ENCODE measurements around the gene NCKAP5.

The NCKAP5 gene

DNA sequence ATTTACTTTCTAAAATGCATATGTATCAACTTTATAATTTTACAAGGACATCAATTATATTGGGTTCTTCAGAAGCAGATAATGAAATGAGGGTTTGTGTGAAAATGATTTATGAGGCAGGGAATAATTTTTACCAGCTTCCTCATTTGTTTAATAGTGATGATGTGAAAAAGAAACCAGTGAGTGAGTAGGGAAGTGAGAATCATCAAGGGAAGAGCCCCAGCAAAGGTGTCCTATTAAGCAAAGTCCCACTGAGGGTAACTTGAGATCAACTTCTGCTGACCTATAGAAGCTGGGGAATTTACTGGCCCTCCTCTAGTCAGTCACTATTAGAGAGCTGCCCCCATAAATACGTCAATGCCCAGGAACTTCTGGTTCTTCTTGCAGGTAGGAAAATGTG is 631.5 kb downstream of the NCKAP5 start:
- no peaks in the 10 kb centered on the region for H3K4me1 ChIP-seq (ENCODE audit: insufficient read depth, low read length)
- TF ChIP-seq EZH2 (IDR thresholded peaks at IDR 0.05; ENCODE audit: borderline replicate concordance, low read depth, low read length, severe bottlenecking) (no peak), CTCF (IDR thresholded peaks at IDR 0.05; ENCODE audit: borderline replicate concordance, extremely low read depth, low read length, poor library complexity, severe bottlenecking) (no peak)
- H3K79me2 ChIP-seq (ENCODE audit: insufficient read depth, low read length): no peaks in the 10 kb centered on the region
- no peaks in the 10 kb centered on the region for H3K36me3 ChIP-seq (ENCODE audit: insufficient read depth, low read length)
- no peak overlapping the region for H3K9ac ChIP-seq (ENCODE audit: low read depth, low read length)
- DNase-seq: no peak
- no peak for ATAC-seq (ENCODE audit: insufficient read depth, low read depth)
- no peaks in the 10 kb centered on the region for H4K20me1 ChIP-seq (ENCODE audit: insufficient read depth, low read length)
- no peaks in the 10 kb centered on the region for H3K9me3 ChIP-seq (ENCODE audit: insufficient read depth, low read length, severe bottlenecking)
- H3K4me3 ChIP-seq (ENCODE audit: low read depth in 1 of 2, low read length in 2 of 2): no peak overlapping the region
- H2AFZ ChIP-seq (ENCODE audit: low read depth, low read length): no peak overlapping the region
- no peaks in the 10 kb centered on the region for H3K27me3 ChIP-seq (ENCODE audit: insufficient read depth, low read length, poor library complexity)
- no peak overlapping the region for H3K4me2 ChIP-seq (ENCODE audit: insufficient read depth, low read length)
- no peak overlapping the region for H3K27ac ChIP-seq (ENCODE audit: low read length)

- no peak overlapping the region for H3K9ac ChIP-seq (ENCODE audit: low read depth, low read length)
- no peaks in the 10 kb centered on the region for H3K4me1 ChIP-seq (ENCODE audit: insufficient read depth, low read length)
- H2AFZ ChIP-seq (ENCODE audit: low read depth, low read length): no peak overlapping the region
- no peak overlapping the region for H3K27ac ChIP-seq (ENCODE audit: low read length)
- DNase-seq (no peak), ATAC-seq (ENCODE audit: insufficient read depth, low read depth) (no peak)
- H3K4me2 ChIP-seq (ENCODE audit: insufficient read depth, low read length): no peak overlapping the region
- no peaks in the 10 kb centered on the region for H3K36me3 ChIP-seq (ENCODE audit: insufficient read depth, low read length)
- TF ChIP-seq EZH2 (IDR thresholded peaks at IDR 0.05; ENCODE audit: borderline replicate concordance, low read depth, low read length, severe bottlenecking): no peak
- no peak for TF ChIP-seq CTCF (IDR thresholded peaks at IDR 0.05; ENCODE audit: borderline replicate concordance, extremely low read depth, low read length, poor library complexity, severe bottlenecking)
- H3K4me3 ChIP-seq (ENCODE audit: low read depth in 1 of 2, low read length in 2 of 2): no peak overlapping the region
- no peaks in the 10 kb centered on the region for H3K9me3 ChIP-seq (ENCODE audit: insufficient read depth, low read length, severe bottlenecking)
- H4K20me1 ChIP-seq (ENCODE audit: insufficient read depth, low read length): no peaks in the 10 kb centered on the region
- no peaks in the 10 kb centered on the region for H3K27me3 ChIP-seq (ENCODE audit: insufficient read depth, low read length, poor library complexity)
- H3K79me2 ChIP-seq (ENCODE audit: insufficient read depth, low read length): no peaks in the 10 kb centered on the region
Measured at GRCh38 chr2:132936261-132936660, 632.0 kb downstream of the NCKAP5 start.

DNA sequence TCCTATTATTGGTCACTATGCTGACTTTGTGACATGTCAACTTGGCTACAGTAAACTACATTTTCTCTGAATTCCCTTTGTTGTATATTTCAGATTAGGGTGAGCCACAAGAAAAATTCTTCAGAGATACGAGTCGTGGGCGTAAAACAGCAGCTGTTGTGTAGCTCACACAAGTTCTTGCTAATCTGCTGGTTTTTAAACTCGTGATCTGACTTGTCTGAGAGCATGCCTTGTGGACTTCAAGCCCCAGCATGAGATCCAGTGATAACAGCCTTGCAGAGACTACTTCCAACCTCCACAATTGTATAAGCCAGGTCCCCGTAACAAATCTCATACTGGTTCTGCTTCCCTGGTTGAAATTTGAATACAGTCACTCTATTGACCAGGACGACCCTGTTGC is 638.5 kb downstream of the NCKAP5 start:
- Histone ChIP-seq H2AFZ (ENCODE audit: low read depth, low read length) (no peak overlapping the region), H3K36me3 (ENCODE audit: insufficient read depth, low read length) (no peaks in the 10 kb centered on the region), H3K4me3 (ENCODE audit: low read depth in 1 of 2, low read length in 2 of 2) (no peak overlapping the region), H3K9me3 (ENCODE audit: insufficient read depth, low read length, severe bottlenecking) (no peaks in the 10 kb centered on the region), H3K4me1 (ENCODE audit: insufficient read depth, low read length) (no peaks in the 10 kb centered on the region), H3K9ac (ENCODE audit: low read depth, low read length) (no peak overlapping the region), H3K27ac (ENCODE audit: low read length) (no peak overlapping the region), H3K27me3 (ENCODE audit: insufficient read depth, low read length, poor library complexity) (peaks cover 3% of the 10 kb centered on the region), H3K4me2 (ENCODE audit: insufficient read depth, low read length) (no peak overlapping the region), H3K79me2 (ENCODE audit: insufficient read depth, low read length) (no peaks in the 10 kb centered on the region), H4K20me1 (ENCODE audit: insufficient read depth, low read length) (no peaks in the 10 kb centered on the region)
- no peak for TF ChIP-seq CTCF (IDR thresholded peaks at IDR 0.05; ENCODE audit: borderline replicate concordance, extremely low read depth, low read length, poor library complexity, severe bottlenecking)
- TF ChIP-seq EZH2 (IDR thresholded peaks at IDR 0.05; ENCODE audit: borderline replicate concordance, low read depth, low read length, severe bottlenecking): no peak
- DNase-seq (no peak), ATAC-seq (ENCODE audit: insufficient read depth, low read depth) (no peak)

DNA sequence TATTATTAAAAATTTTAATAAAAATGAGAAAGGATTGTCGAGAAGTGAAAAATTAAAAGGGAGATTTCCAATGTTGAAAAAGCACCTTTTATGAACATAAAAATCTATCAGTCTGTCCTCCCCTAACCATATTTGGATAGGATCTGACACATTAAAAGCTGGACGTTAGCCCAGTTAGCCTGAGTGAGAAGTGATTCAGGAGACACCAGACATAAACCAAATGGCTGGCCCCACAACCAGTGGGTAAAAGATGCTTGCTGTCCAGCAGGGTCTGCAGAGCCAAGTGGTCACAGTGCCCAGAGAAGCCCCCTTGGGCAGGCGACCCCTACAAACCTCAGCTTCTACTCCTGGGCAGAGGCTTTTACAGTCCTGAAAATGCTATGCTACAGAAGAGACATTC is 644.5 kb downstream of the NCKAP5 start:
- H3K9me3 ChIP-seq (ENCODE audit: insufficient read depth, low read length, severe bottlenecking): no peaks in the 10 kb centered on the region
- no peaks in the 10 kb centered on the region for H3K36me3 ChIP-seq (ENCODE audit: insufficient read depth, low read length)
- DNase-seq: no peak
- no peaks in the 10 kb centered on the region for H4K20me1 ChIP-seq (ENCODE audit: insufficient read depth, low read length)
- no peak overlapping the region for H3K9ac ChIP-seq (ENCODE audit: low read depth, low read length)
- H3K4me2 ChIP-seq (ENCODE audit: insufficient read depth, low read length): no peak overlapping the region
- H2AFZ ChIP-seq (ENCODE audit: low read depth, low read length): no peak overlapping the region
- no peak for ATAC-seq (ENCODE audit: insufficient read depth, low read depth)
- no peaks in the 10 kb centered on the region for H3K4me1 ChIP-seq (ENCODE audit: insufficient read depth, low read length)
- TF ChIP-seq EZH2 (IDR thresholded peaks at IDR 0.05; ENCODE audit: borderline replicate concordance, low read depth, low read length, severe bottlenecking) (no peak), CTCF (IDR thresholded peaks at IDR 0.05; ENCODE audit: borderline replicate concordance, extremely low read depth, low read length, poor library complexity, severe bottlenecking) (no peak)
- H3K79me2 ChIP-seq (ENCODE audit: insufficient read depth, low read length): no peaks in the 10 kb centered on the region
- H3K27me3 ChIP-seq (ENCODE audit: insufficient read depth, low read length, poor library complexity): peaks cover 3% of the 10 kb centered on the region
- no peak overlapping the region for H3K4me3 ChIP-seq (ENCODE audit: low read depth in 1 of 2, low read length in 2 of 2)
- no peak overlapping the region for H3K27ac ChIP-seq (ENCODE audit: low read length)

Measured in DND-41 (cell line).